ENCODE results near the gene ADGRB3. TPM values are rescaled to one million over a fixed set of nuclear protein-coding genes. Genes with fewer than 3 reads are reported as not detected.

Gene ADGRB3
- total RNA-seq, 1 experiment from 2014 or later, result 0.11 TPM

DNA sequence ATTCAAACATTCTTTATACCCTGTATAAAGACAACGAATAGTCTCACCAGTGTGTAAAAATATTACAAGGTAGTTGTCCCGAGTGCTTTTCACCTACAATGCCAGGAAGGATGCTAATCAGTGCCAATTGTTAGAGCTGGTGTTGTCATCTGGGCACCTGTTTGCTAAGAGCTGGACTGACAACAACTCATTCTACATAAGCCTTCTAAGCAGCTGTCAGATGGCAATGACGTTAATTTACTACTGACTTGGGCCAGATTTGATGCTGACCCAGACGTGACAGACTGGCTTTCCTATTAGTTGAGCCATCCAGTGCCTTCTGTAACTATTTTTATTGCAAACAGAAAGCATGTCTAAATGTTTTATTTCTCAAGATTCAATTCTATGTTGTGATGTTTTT is 355.2 kb downstream of the ADGRB3 start:
- no peaks in the 10 kb centered on the region for H3K36me3 ChIP-seq (ENCODE audit: low read depth, low read length)
- BruUV-seq (replicated peaks), result no TSS peak
- no peak for ATAC-seq
- H3K9me3 ChIP-seq (ENCODE audit: low read length), result no peaks in the 10 kb centered on the region
- H4K20me1 ChIP-seq (ENCODE audit: low read length), result no peaks in the 10 kb centered on the region
- TF ChIP-seq, protein P1, sequence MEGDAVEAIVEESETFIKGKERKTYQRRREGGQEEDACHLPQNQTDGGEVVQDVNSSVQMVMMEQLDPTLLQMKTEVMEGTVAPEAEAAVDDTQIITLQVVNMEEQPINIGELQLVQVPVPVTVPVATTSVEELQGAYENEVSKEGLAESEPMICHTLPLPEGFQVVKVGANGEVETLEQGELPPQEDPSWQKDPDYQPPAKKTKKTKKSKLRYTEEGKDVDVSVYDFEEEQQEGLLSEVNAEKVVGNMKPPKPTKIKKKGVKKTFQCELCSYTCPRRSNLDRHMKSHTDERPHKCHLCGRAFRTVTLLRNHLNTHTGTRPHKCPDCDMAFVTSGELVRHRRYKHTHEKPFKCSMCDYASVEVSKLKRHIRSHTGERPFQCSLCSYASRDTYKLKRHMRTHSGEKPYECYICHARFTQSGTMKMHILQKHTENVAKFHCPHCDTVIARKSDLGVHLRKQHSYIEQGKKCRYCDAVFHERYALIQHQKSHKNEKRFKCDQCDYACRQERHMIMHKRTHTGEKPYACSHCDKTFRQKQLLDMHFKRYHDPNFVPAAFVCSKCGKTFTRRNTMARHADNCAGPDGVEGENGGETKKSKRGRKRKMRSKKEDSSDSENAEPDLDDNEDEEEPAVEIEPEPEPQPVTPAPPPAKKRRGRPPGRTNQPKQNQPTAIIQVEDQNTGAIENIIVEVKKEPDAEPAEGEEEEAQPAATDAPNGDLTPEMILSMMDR (conservative IDR thresholded peaks at IDR 0.05; ENCODE audit: low read depth, low read length), result no peak
- no peak for TF ChIP-seq EZH2 (IDR thresholded peaks at IDR 0.05; ENCODE audit: low read length, unreplicated experiment)
- TF ChIP-seq EZH2phosphoT487 (IDR thresholded peaks at IDR 0.05; ENCODE audit: borderline replicate concordance, low read length), result no peak
- H3K9me2 ChIP-seq (replicated peaks; ENCODE audit: low read length), result no peaks in the 10 kb centered on the region
- H3K9ac ChIP-seq (ENCODE audit: low read length), result no peak overlapping the region
- no peak overlapping the region for H2AFZ ChIP-seq (ENCODE audit: low read length)
- H3K27ac ChIP-seq (ENCODE audit: low read length), result no peak overlapping the region
- DNase-seq, result no peak
- no peak overlapping the region for H3K4me2 ChIP-seq (ENCODE audit: low read length)
- intact Hi-C loops (cut with micrococcal nuclease), result no loop called here
- H3F3A ChIP-seq (ENCODE audit: low read length, unreplicated experiment), result no peaks in the 10 kb centered on the region
- ChIA-PET CTCF (no interaction called here), POLR2A (ENCODE audit: unreplicated experiment) (no interaction called here)
- no peaks in the 10 kb centered on the region for H3K79me2 ChIP-seq (ENCODE audit: low read length)
- no peak overlapping the region for H3K4me3 ChIP-seq (ENCODE audit: low read length)
- no peaks in the 10 kb centered on the region for H3K4me1 ChIP-seq (ENCODE audit: insufficient read depth, low read length)
- no peaks in the 10 kb centered on the region for H3K27me3 ChIP-seq (ENCODE audit: low read length)

- no TSS peak for BruUV-seq (replicated peaks)
- no peak for ATAC-seq
Measured at GRCh38 chr6:68993911-68994310, 358.8 kb downstream of the ADGRB3 start.

GRCh38 chr6:68994521-68994920 is 359.4 kb downstream of the ADGRB3 start:
- no peaks in the 10 kb centered on the region for H3K27me3 ChIP-seq (ENCODE audit: low read length)
- POLR2A ChIA-PET (ENCODE audit: unreplicated experiment), result no interaction called here
- H3K9me3 ChIP-seq (ENCODE audit: low read length), result no peaks in the 10 kb centered on the region
- no peak for ATAC-seq
- intact Hi-C loops (cut with micrococcal nuclease), result no loop called here
- H3K27ac ChIP-seq (ENCODE audit: low read length), result no peak overlapping the region
- CTCF ChIA-PET, result no interaction called here
- no peak overlapping the region for H3K4me2 ChIP-seq (ENCODE audit: low read length)
- no peaks in the 10 kb centered on the region for H4K20me1 ChIP-seq (ENCODE audit: low read length)
- no peaks in the 10 kb centered on the region for H3K4me1 ChIP-seq (ENCODE audit: insufficient read depth, low read length)
- H3K36me3 ChIP-seq (ENCODE audit: low read depth, low read length), result no peaks in the 10 kb centered on the region
- no TSS peak for BruUV-seq (replicated peaks)
- no peaks in the 10 kb centered on the region for H3K9me2 ChIP-seq (replicated peaks; ENCODE audit: low read length)
- H3K79me2 ChIP-seq (ENCODE audit: low read length), result no peaks in the 10 kb centered on the region
- H3K4me3 ChIP-seq (ENCODE audit: low read length), result no peak overlapping the region
- TF ChIP-seq EZH2phosphoT487 (IDR thresholded peaks at IDR 0.05; ENCODE audit: borderline replicate concordance, low read length) (no peak), EZH2 (IDR thresholded peaks at IDR 0.05; ENCODE audit: low read length, unreplicated experiment) (no peak)
- TF ChIP-seq, protein P1 (conservative IDR thresholded peaks at IDR 0.05; ENCODE audit: low read depth, low read length), result no peak
- H2AFZ ChIP-seq (ENCODE audit: low read length), result no peak overlapping the region
- DNase-seq, result no peak
- no peak overlapping the region for H3K9ac ChIP-seq (ENCODE audit: low read length)
- H3F3A ChIP-seq (ENCODE audit: low read length, unreplicated experiment), result no peaks in the 10 kb centered on the region

More at GRCh38 chr6:68993911-68994310, 358.8 kb downstream of the ADGRB3 start:
- no peaks in the 10 kb centered on the region for H4K20me1 ChIP-seq (ENCODE audit: low read length)
- no peaks in the 10 kb centered on the region for H3F3A ChIP-seq (ENCODE audit: low read length, unreplicated experiment)
- no peak for DNase-seq
- no peaks in the 10 kb centered on the region for H3K36me3 ChIP-seq (ENCODE audit: low read depth, low read length)
- ChIA-PET CTCF (no interaction called here), POLR2A (ENCODE audit: unreplicated experiment) (no interaction called here)
- H3K4me3 ChIP-seq (ENCODE audit: low read length), result no peak overlapping the region
- H3K4me1 ChIP-seq (ENCODE audit: insufficient read depth, low read length), result no peaks in the 10 kb centered on the region
- H2AFZ ChIP-seq (ENCODE audit: low read length), result no peak overlapping the region
- H3K9ac ChIP-seq (ENCODE audit: low read length), result no peak overlapping the region
- no peaks in the 10 kb centered on the region for H3K79me2 ChIP-seq (ENCODE audit: low read length)
- H3K4me2 ChIP-seq (ENCODE audit: low read length), result no peak overlapping the region
- no peaks in the 10 kb centered on the region for H3K27me3 ChIP-seq (ENCODE audit: low read length)
- TF ChIP-seq EZH2 (IDR thresholded peaks at IDR 0.05; ENCODE audit: low read length, unreplicated experiment) (no peak), EZH2phosphoT487 (IDR thresholded peaks at IDR 0.05; ENCODE audit: borderline replicate concordance, low read length) (no peak)
- TF ChIP-seq, protein P1 (conservative IDR thresholded peaks at IDR 0.05; ENCODE audit: low read depth, low read length), result no peak
- H3K9me3 ChIP-seq (ENCODE audit: low read length), result no peaks in the 10 kb centered on the region
- intact Hi-C loops (cut with micrococcal nuclease), result no loop called here
- no peak overlapping the region for H3K27ac ChIP-seq (ENCODE audit: low read length)
- H3K9me2 ChIP-seq (replicated peaks; ENCODE audit: low read length), result no peaks in the 10 kb centered on the region
